ENCODE results near the gene NFU1. TPM values are rescaled to one million over a fixed set of nuclear protein-coding genes. Genes with fewer than 3 reads are reported as not detected.
"Not testable (repeated sequence)": the region's sequence is repeated elsewhere in the genome, so short reads cannot be mapped to it uniquely, and the experiment has no call there.

NFU1 gene
- total RNA-seq, 1 donor from 2014 or later, result 41.4 TPM

- no peak for TF ChIP-seq CTCF (IDR thresholded peaks at IDR 0.05)
- H3K9me3 Mint-ChIP-seq (ENCODE audit: unreplicated experiment), result no peaks in the 10 kb centered on the region
- no peak overlapping the region for H3K27ac Mint-ChIP-seq (ENCODE audit: unreplicated experiment)
- DNase-seq (ENCODE audit: extremely low spot score, unreplicated experiment), result no peak
- H3K27me3 Mint-ChIP-seq (ENCODE audit: unreplicated experiment), result no peaks in the 10 kb centered on the region
- peaks cover 54% of the 10 kb centered on the region for H3K36me3 Mint-ChIP-seq (ENCODE audit: unreplicated experiment)
- no peaks in the 10 kb centered on the region for H3K4me1 Mint-ChIP-seq (ENCODE audit: unreplicated experiment)
- no peak overlapping the region for H3K4me3 Mint-ChIP-seq (ENCODE audit: unreplicated experiment)
These were observed 67.4 kb downstream of the NFU1 start for GRCh38 chr2:69369802-69370201.

GRCh38 chr2:69368588-69368987, 68.6 kb downstream of the NFU1 start:
- no peaks in the 10 kb centered on the region for H3K9me3 Mint-ChIP-seq (ENCODE audit: unreplicated experiment)
- no peak for DNase-seq (ENCODE audit: extremely low spot score, unreplicated experiment)
- peaks cover 50% of the 10 kb centered on the region for H3K36me3 Mint-ChIP-seq (ENCODE audit: unreplicated experiment)
- TF ChIP-seq CTCF (IDR thresholded peaks at IDR 0.05), result no peak
- no peak overlapping the region for H3K4me3 Mint-ChIP-seq (ENCODE audit: unreplicated experiment)
- no peaks in the 10 kb centered on the region for H3K27me3 Mint-ChIP-seq (ENCODE audit: unreplicated experiment)
- H3K27ac Mint-ChIP-seq (ENCODE audit: unreplicated experiment), result no peak overlapping the region
- H3K4me1 Mint-ChIP-seq (ENCODE audit: unreplicated experiment), result no peaks in the 10 kb centered on the region

GRCh38 chr2:69359371-69359770, 77.9 kb downstream of the NFU1 start:
- no peak for DNase-seq (ENCODE audit: extremely low spot score, unreplicated experiment)
- Mint-ChIP-seq H3K36me3 (ENCODE audit: unreplicated experiment) (peaks cover 45% of the 10 kb centered on the region), H3K27me3 (ENCODE audit: unreplicated experiment) (no peaks in the 10 kb centered on the region), H3K4me3 (ENCODE audit: unreplicated experiment) (no peak overlapping the region), H3K27ac (ENCODE audit: unreplicated experiment) (no peak overlapping the region), H3K9me3 (ENCODE audit: unreplicated experiment) (no peaks in the 10 kb centered on the region), H3K4me1 (ENCODE audit: unreplicated experiment) (no peaks in the 10 kb centered on the region)
- no peak for TF ChIP-seq CTCF (IDR thresholded peaks at IDR 0.05)

- H3K4me1 Mint-ChIP-seq (ENCODE audit: unreplicated experiment), result no peaks in the 10 kb centered on the region
- H3K4me3 Mint-ChIP-seq (ENCODE audit: unreplicated experiment), result no peak overlapping the region
- no peak for TF ChIP-seq CTCF (IDR thresholded peaks at IDR 0.05)
- no peaks in the 10 kb centered on the region for H3K9me3 Mint-ChIP-seq (ENCODE audit: unreplicated experiment)
- peaks cover 49% of the 10 kb centered on the region for H3K36me3 Mint-ChIP-seq (ENCODE audit: unreplicated experiment)
- H3K27me3 Mint-ChIP-seq (ENCODE audit: unreplicated experiment), result no peaks in the 10 kb centered on the region
- DNase-seq (ENCODE audit: extremely low spot score, unreplicated experiment), result no peak
- no peak overlapping the region for H3K27ac Mint-ChIP-seq (ENCODE audit: unreplicated experiment)
These were observed 78.3 kb downstream of the NFU1 start for GRCh38 chr2:69358914-69359313.

- no peak for DNase-seq (ENCODE audit: extremely low spot score, unreplicated experiment)
- Mint-ChIP-seq H3K9me3 (ENCODE audit: unreplicated experiment) (no peaks in the 10 kb centered on the region), H3K36me3 (ENCODE audit: unreplicated experiment) (peaks cover 42% of the 10 kb centered on the region), H3K27me3 (ENCODE audit: unreplicated experiment) (no peaks in the 10 kb centered on the region), H3K4me3 (ENCODE audit: unreplicated experiment) (no peak overlapping the region), H3K27ac (ENCODE audit: unreplicated experiment) (no peak overlapping the region), H3K4me1 (ENCODE audit: unreplicated experiment) (no peaks in the 10 kb centered on the region)
- no peak for TF ChIP-seq CTCF (IDR thresholded peaks at IDR 0.05)
These were observed 80.8 kb downstream of the NFU1 start for GRCh38 chr2:69356471-69356870.

- not testable (repeated sequence) for H3K27ac Mint-ChIP-seq (ENCODE audit: unreplicated experiment); H3K4me1 Mint-ChIP-seq (ENCODE audit: unreplicated experiment); H3K9me3 Mint-ChIP-seq (ENCODE audit: unreplicated experiment); DNase-seq (ENCODE audit: extremely low spot score, unreplicated experiment); H3K4me3 Mint-ChIP-seq (ENCODE audit: unreplicated experiment); H3K27me3 Mint-ChIP-seq (ENCODE audit: unreplicated experiment)
- peaks cover 44% of the 10 kb centered on the region for H3K36me3 Mint-ChIP-seq (ENCODE audit: unreplicated experiment)
These were observed 82.3 kb downstream of the NFU1 start for GRCh38 chr2:69354976-69355375.
